ENCODE data around the gene ZNF407. TPM values are rescaled to one million over a fixed set of nuclear protein-coding genes. Genes with fewer than 3 reads are reported as not detected.
A peak's percentile ranks its signal among the peaks of the same experiment; 100 is the strongest.

Gene ZNF407
- total RNA-seq, 1 donor, result 16.6 TPM

DNA sequence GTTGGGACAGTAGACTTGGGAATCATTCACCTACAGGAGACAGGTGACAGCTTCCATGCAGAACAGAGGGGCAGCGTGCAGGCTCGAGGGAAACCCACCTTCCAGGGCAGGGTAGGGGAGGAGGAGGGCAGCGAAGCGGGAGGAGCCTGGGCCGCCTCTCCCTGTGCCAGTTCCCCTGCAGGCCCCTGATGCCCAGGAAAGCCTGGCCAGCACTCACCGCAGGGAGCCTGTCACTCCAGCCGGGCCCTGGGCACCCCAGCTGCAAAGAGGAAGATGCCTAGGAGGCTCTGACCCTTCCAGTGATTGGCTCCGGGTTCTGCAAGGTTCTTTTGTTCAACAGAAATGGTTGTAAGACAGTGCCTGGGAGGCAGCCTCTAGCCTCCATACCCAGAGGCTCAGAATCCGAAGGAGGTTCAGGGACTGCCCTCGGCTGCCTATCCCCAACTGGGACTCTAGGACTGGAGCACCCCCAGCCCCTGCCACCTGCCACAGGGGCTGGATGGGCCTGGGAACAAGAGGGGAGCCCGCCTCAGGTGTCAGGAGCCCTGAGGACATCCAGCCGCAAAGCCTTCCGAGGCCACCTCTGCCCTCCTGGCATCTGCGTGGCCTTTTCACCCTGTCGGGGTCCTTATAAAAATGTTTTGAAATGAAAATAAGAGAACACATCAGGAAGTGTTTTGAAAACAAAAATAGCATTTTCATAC, 508.0 kb downstream of the ZNF407 start:
- Histone ChIP-seq H3K4me3 (ENCODE audit: insufficient read depth, low read length) (no peak overlapping the region), H4K20me1 (ENCODE audit: insufficient read depth, low read length) (no peaks in the 10 kb centered on the region), H2AFZ (ENCODE audit: low read length) (no peak overlapping the region), H3K79me2 (ENCODE audit: insufficient read depth, low read length) (no peaks in the 10 kb centered on the region), H3K4me2 (ENCODE audit: insufficient read depth, low read length) (no peak overlapping the region), H3K36me3 (ENCODE audit: insufficient read depth, low read length) (no peaks in the 10 kb centered on the region), H3K9me3 (ENCODE audit: low read depth, low read length) (peaks cover 3% of the 10 kb centered on the region), H3K27me3 (ENCODE audit: insufficient read depth, low read length) (peaks cover 8% of the 10 kb centered on the region), H3K27ac (ENCODE audit: low read depth, low read length) (no peak overlapping the region), H3K4me1 (ENCODE audit: insufficient read depth, low read length) (no peaks in the 10 kb centered on the region)
- DNase-seq (ENCODE audit: insufficient read length, low spot score, missing footprints), result no peak
- TF ChIP-seq, protein P1, sequence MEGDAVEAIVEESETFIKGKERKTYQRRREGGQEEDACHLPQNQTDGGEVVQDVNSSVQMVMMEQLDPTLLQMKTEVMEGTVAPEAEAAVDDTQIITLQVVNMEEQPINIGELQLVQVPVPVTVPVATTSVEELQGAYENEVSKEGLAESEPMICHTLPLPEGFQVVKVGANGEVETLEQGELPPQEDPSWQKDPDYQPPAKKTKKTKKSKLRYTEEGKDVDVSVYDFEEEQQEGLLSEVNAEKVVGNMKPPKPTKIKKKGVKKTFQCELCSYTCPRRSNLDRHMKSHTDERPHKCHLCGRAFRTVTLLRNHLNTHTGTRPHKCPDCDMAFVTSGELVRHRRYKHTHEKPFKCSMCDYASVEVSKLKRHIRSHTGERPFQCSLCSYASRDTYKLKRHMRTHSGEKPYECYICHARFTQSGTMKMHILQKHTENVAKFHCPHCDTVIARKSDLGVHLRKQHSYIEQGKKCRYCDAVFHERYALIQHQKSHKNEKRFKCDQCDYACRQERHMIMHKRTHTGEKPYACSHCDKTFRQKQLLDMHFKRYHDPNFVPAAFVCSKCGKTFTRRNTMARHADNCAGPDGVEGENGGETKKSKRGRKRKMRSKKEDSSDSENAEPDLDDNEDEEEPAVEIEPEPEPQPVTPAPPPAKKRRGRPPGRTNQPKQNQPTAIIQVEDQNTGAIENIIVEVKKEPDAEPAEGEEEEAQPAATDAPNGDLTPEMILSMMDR (IDR thresholded peaks at IDR 0.05; ENCODE audit: extremely low read depth, low read depth, low read length), result no peak

DNA sequence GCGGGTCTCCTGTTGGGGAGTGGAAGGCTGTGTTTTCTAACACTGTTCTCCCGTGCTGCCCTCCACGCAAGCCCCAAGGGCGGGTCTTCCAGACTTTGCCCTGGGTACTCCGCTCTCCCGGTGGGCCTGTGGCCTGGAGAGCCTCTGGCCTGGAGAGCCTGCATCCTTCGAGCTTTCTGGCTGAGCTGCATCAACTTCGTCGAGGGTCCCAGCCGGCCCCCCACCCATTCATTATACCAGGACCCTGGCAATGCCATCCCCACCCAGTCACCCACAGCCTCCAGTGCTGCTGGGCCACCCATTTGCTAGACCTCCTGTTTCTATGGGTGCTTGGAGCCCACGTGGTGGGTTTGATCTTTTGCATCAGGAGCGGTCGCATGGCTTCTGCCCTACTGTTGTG, 509.1 kb downstream of the ZNF407 start:
- Histone ChIP-seq H3K79me2 (ENCODE audit: insufficient read depth, low read length) (no peaks in the 10 kb centered on the region), H4K20me1 (ENCODE audit: insufficient read depth, low read length) (no peaks in the 10 kb centered on the region), H3K36me3 (ENCODE audit: insufficient read depth, low read length) (no peaks in the 10 kb centered on the region), H3K4me1 (ENCODE audit: insufficient read depth, low read length) (no peaks in the 10 kb centered on the region), H3K4me2 (ENCODE audit: insufficient read depth, low read length) (no peak overlapping the region), H3K27ac (ENCODE audit: low read depth, low read length) (no peak overlapping the region), H3K4me3 (ENCODE audit: insufficient read depth, low read length) (no peak overlapping the region), H3K9me3 (ENCODE audit: low read depth, low read length) (no peaks in the 10 kb centered on the region), H3K27me3 (ENCODE audit: insufficient read depth, low read length) (peaks cover 12% of the 10 kb centered on the region), H2AFZ (ENCODE audit: low read length) (peak overlapping the region; percentile 49)
- no peak for DNase-seq (ENCODE audit: insufficient read length, low spot score, missing footprints)
- TF ChIP-seq, protein P1 (IDR thresholded peaks at IDR 0.05; ENCODE audit: extremely low read depth, low read depth, low read length), result no peak

DNA sequence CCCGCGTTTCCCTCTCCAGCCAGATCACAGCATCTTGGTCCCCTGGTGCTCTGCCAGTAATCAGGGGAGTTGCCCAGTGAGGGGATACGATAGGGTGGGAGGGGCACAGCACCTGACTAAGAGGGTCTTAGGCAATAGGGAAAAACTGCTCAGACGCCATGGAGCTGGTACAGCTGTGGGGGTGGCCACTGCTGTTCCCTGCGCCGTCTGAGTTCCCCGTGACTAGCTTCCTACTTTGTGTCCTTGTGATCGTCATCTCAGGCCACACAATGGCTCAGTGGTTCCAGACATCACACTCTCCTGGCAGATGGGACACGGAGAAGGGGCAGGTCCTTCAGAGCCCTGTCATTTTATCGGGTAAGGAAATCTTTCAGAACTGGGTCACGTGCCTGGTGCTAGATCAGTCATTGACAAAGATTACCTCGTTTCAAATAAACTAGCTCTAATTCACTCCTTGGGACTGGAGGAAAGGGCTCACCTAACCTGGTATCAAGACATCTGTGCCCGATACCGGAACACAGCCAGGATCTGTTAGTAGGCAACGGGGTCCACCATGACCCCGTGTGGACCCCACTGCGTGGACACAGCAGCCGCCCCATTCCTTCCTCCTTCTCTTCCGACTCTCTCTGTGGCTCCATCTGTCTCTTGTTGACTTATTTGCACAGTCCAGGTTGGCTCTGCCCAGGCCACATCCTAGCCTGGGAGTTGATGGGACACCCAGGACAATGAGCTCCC, 509.7 kb downstream of the ZNF407 start:
- Histone ChIP-seq H3K27ac (ENCODE audit: low read depth, low read length) (no peak overlapping the region), H4K20me1 (ENCODE audit: insufficient read depth, low read length) (no peaks in the 10 kb centered on the region), H3K27me3 (ENCODE audit: insufficient read depth, low read length) (peaks cover 12% of the 10 kb centered on the region), H3K4me3 (ENCODE audit: insufficient read depth, low read length) (no peak overlapping the region), H3K4me1 (ENCODE audit: insufficient read depth, low read length) (no peaks in the 10 kb centered on the region), H3K4me2 (ENCODE audit: insufficient read depth, low read length) (no peak overlapping the region), H3K36me3 (ENCODE audit: insufficient read depth, low read length) (no peaks in the 10 kb centered on the region), H3K79me2 (ENCODE audit: insufficient read depth, low read length) (no peaks in the 10 kb centered on the region), H2AFZ (ENCODE audit: low read length) (no peak overlapping the region), H3K9me3 (ENCODE audit: low read depth, low read length) (no peaks in the 10 kb centered on the region)
- TF ChIP-seq, protein P1 (IDR thresholded peaks at IDR 0.05; ENCODE audit: extremely low read depth, low read depth, low read length), result no peak
- no peak for DNase-seq (ENCODE audit: insufficient read length, low spot score, missing footprints)

DNA sequence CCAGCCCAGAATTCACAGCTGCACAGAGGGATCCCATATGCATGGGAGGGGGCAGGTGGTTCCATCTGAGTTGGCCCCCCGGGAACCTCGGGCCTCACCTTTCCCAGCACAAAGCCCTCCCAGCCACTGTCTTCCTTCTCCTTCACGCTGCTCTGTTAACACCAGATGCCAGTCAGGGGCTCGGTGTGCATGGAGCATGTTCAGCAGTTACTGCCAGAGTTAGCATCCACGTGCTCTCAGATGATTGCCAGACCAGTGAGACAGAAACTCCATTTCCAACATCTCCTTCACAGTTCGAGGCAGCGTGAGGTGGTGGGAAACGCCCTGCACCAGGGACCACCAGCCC, 510.2 kb downstream of the ZNF407 start:
- DNase-seq (ENCODE audit: insufficient read length, low spot score, missing footprints), result no peak
- Histone ChIP-seq H3K4me1 (ENCODE audit: insufficient read depth, low read length) (no peaks in the 10 kb centered on the region), H3K4me2 (ENCODE audit: insufficient read depth, low read length) (no peak overlapping the region), H4K20me1 (ENCODE audit: insufficient read depth, low read length) (no peaks in the 10 kb centered on the region), H3K79me2 (ENCODE audit: insufficient read depth, low read length) (no peaks in the 10 kb centered on the region), H3K36me3 (ENCODE audit: insufficient read depth, low read length) (no peaks in the 10 kb centered on the region), H3K27me3 (ENCODE audit: insufficient read depth, low read length) (peaks cover 12% of the 10 kb centered on the region), H3K4me3 (ENCODE audit: insufficient read depth, low read length) (no peak overlapping the region), H2AFZ (ENCODE audit: low read length) (no peak overlapping the region), H3K27ac (ENCODE audit: low read depth, low read length) (no peak overlapping the region), H3K9me3 (ENCODE audit: low read depth, low read length) (no peaks in the 10 kb centered on the region)
- TF ChIP-seq, protein P1 (IDR thresholded peaks at IDR 0.05; ENCODE audit: extremely low read depth, low read depth, low read length), result no peak

Data from osteoblast (primary cell).